ENCODE results near the gene PAK1. TPM values are rescaled to one million over a fixed set of nuclear protein-coding genes. Genes with fewer than 3 reads are reported as not detected.

PAK1 gene
- polyA plus RNA-seq, 3 donors: 128 to 195 (median 134) TPM

- Histone ChIP-seq H3K4me1 (ENCODE audit: control insufficient read depth in 1 of 2, insufficient read depth in 2 of 2, low read length in 2 of 2) (peaks cover 39 to 46% of the 10 kb centered on the region in 2 donors), H3K9ac (ENCODE audit: insufficient read depth, low read length, poor library complexity, severe bottlenecking) (no peak overlapping the region), H4K20me1 (ENCODE audit: insufficient read depth, low read length) (no peaks in the 10 kb centered on the region), H3K4me2 (replicated peaks; ENCODE audit: extremely low read depth, low read length, poor library complexity, severe bottlenecking) (no peak overlapping the region), H3K27me3 (ENCODE audit: control insufficient read depth in 2 of 2, insufficient read depth in 2 of 2, low read length in 2 of 2) (no peaks in the 10 kb centered on the region), H3K27ac (ENCODE audit: low read depth in 1 of 2, low read length in 2 of 2) (no peak overlapping the region), H3K36me3 (replicated peaks in 1 of 2; ENCODE audit: control insufficient read depth in 1 of 2, insufficient read depth in 2 of 2, low read length in 2 of 2) (no peaks in the 10 kb centered on the region), H3K79me2 (ENCODE audit: insufficient read depth, low read length) (no peaks in the 10 kb centered on the region), H3K9me3 (replicated peaks in 1 of 2; ENCODE audit: control insufficient read depth in 1 of 2, insufficient read depth in 1 of 2, low read length in 2 of 2) (peaks cover 0 to 4% of the 10 kb centered on the region in 2 donors), H3K4me3 (replicated peaks in 1 of 3; ENCODE audit: low read depth in 2 of 3, low read length in 3 of 3) (no peak overlapping the region), H2AFZ (ENCODE audit: insufficient read depth, low read depth, low read length, poor library complexity, severe bottlenecking) (no peak overlapping the region)
- DNase-seq: no peak
- peaks cover 50% of the 10 kb centered on the region for H3K4me1 Mint-ChIP-seq
- no peak overlapping the region for H3K27ac Mint-ChIP-seq
- H3K36me3 Mint-ChIP-seq: peaks cover 0 to 2% of the 10 kb centered on the region in 2 donors
- peaks cover 0 to 8% (median 2%) of the 10 kb centered on the region in 7 donors for H3K9me3 Mint-ChIP-seq
- peaks cover 0 to 2% (median 0%) of the 10 kb centered on the region in 3 donors for H3K27me3 Mint-ChIP-seq (ENCODE audit: low read depth in 3 of 3)
- no CpG with 5 or more reads among the region's 3 CpGs for WGBS (ENCODE audit: insufficient coverage)
- no peak for TF ChIP-seq CTCF (IDR thresholded peaks at IDR 0.05)
- intact Hi-C loops (cut with micrococcal nuclease): no loop called here
- H3K4me3 Mint-ChIP-seq: no peak overlapping the region
Measured at GRCh38 chr11:77510095-77510494, 36.2 kb upstream of the PAK1 start.

GRCh38 chr11:77508019-77508418 is 34.1 kb upstream of the PAK1 start:
- no peak overlapping the region for H2AFZ ChIP-seq (ENCODE audit: insufficient read depth, low read depth, low read length, poor library complexity, severe bottlenecking)
- no peak overlapping the region for H3K4me2 ChIP-seq (replicated peaks; ENCODE audit: extremely low read depth, low read length, poor library complexity, severe bottlenecking)
- no peaks in the 10 kb centered on the region for H3K36me3 ChIP-seq (replicated peaks in 1 of 2; ENCODE audit: control insufficient read depth in 1 of 2, insufficient read depth in 2 of 2, low read length in 2 of 2)
- H3K4me1 ChIP-seq (ENCODE audit: control insufficient read depth in 1 of 2, insufficient read depth in 2 of 2, low read length in 2 of 2): peaks cover 49 to 51% of the 10 kb centered on the region in 2 donors
- no peak overlapping the region for H3K27ac ChIP-seq (ENCODE audit: low read depth in 1 of 2, low read length in 2 of 2)
- no peak for TF ChIP-seq CTCF (IDR thresholded peaks at IDR 0.05)
- H3K79me2 ChIP-seq (ENCODE audit: insufficient read depth, low read length): no peaks in the 10 kb centered on the region
- H3K9me3 Mint-ChIP-seq: peaks cover 0 to 8% (median 2%) of the 10 kb centered on the region in 7 donors
- no peak overlapping the region for H3K4me3 Mint-ChIP-seq
- no peak overlapping the region for H3K27ac Mint-ChIP-seq
- peaks cover 0 to 4% of the 10 kb centered on the region in 2 donors for H3K9me3 ChIP-seq (replicated peaks in 1 of 2; ENCODE audit: control insufficient read depth in 1 of 2, insufficient read depth in 1 of 2, low read length in 2 of 2)
- DNase-seq: no peak
- WGBS (ENCODE audit: insufficient coverage): no CpG with 5 or more reads among the region's 2 CpGs
- H3K27me3 ChIP-seq (ENCODE audit: control insufficient read depth in 2 of 2, insufficient read depth in 2 of 2, low read length in 2 of 2): no peaks in the 10 kb centered on the region
- H3K9ac ChIP-seq (ENCODE audit: insufficient read depth, low read length, poor library complexity, severe bottlenecking): no peak overlapping the region
- H3K36me3 Mint-ChIP-seq: peaks cover 0 to 2% of the 10 kb centered on the region in 2 donors
- H3K4me1 Mint-ChIP-seq: peaks cover 57% of the 10 kb centered on the region
- H3K4me3 ChIP-seq (replicated peaks in 1 of 3; ENCODE audit: low read depth in 2 of 3, low read length in 3 of 3): no peak overlapping the region
- H3K27me3 Mint-ChIP-seq (ENCODE audit: low read depth in 3 of 3): peaks cover 0 to 2% (median 0%) of the 10 kb centered on the region in 3 donors
- intact Hi-C loops (cut with micrococcal nuclease): no loop called here
- H4K20me1 ChIP-seq (ENCODE audit: insufficient read depth, low read length): no peaks in the 10 kb centered on the region
